ENCODE results near the gene SIRT7.

DNA sequence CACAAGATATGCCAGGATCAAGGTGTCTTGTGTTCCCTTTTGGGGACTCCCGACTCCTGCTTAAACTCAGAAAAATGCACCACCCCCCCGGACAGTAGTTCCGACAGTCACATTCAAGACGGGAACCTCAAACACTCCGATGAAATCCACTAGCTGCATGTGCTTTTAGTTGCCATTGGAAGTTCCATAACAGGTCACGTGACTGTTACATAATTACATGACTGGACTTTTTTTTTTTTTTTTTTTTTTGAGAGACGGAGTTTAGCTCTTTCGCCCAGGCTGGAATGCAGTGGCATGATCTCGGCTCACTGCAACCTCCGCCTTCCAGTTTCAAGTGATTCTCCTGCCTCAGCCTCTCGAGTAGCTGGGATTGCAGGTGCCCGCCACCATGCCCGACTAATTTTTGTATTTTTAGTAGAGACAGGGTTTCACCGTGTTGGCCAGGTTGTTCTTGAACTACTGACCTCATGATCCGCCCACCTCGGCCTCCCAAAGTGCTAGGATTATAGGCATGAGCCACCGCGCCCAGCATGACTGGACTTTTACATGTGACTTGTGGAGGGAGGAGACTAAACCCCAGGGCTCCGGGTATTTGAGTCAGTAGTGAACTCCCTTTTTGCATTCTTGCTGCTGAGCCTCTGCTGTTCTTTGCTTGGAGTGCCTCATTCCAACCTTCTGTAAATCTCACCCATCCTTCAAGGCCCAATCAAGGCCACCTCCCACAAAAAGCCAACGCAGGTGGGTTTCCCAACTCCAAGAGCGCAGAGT is 1.6 kb downstream of the SIRT7 start:
- TF ChIP-seq CTCF (IDR thresholded peaks at IDR 0.05) (no peak), POLR2A (IDR thresholded peaks at IDR 0.05) (peak; percentile 80 to 85)
